Mesothelial cell of epicardium (in vitro differentiated cells): Measurements from ENCODE around the gene SVIL. TPM values are rescaled to one million over a fixed set of nuclear protein-coding genes. Genes with fewer than 3 reads are reported as not detected.
"Not testable (repeated sequence)": the region's sequence is repeated elsewhere in the genome, so short reads cannot be mapped to it uniquely, and the experiment has no call there.

Experiments
- DNase-seq, 2 experiments: peaks; one replicate each; pipeline ENCODE4 v3.0.0; 2021; ENCODE audit warnings: low spot score in 2 of 2; ENCODE audit not compliant: unreplicated experiment in 2 of 2
- H3K27ac Mint-ChIP-seq: 2 replicates; pipeline ENCODE4 v1.8.0; 2021; ENCODE audit warnings: mixed read lengths
- H3K27me3 Mint-ChIP-seq: 2 replicates; pipeline ENCODE4 v1.8.0; 2021; ENCODE audit warnings: low read depth, mixed read lengths
- H3K36me3 Mint-ChIP-seq: 2 replicates; pipeline ENCODE4 v1.8.0; 2021; ENCODE audit warnings: mixed read lengths
- H3K4me1 Mint-ChIP-seq: 2 replicates; pipeline ENCODE4 v1.8.0; 2021; ENCODE audit warnings: mixed read lengths
- H3K4me3 Mint-ChIP-seq: 2 replicates; pipeline ENCODE4 v1.8.0; 2021; ENCODE audit warnings: mild to moderate bottlenecking, moderate library complexity, mixed read lengths
- H3K9me3 Mint-ChIP-seq: 2 replicates; pipeline ENCODE4 v1.8.0; 2021; ENCODE audit warnings: mixed read lengths
- total RNA-seq: library from RNA; stranded (reverse); gene quantifications from 3 replicates; pipeline ENCODE4 v1.2.1, GENCODE V29; 2021
- TF ChIP-seq, protein P1 (sequence below): fragments of 200-600 bp; sonication (generic); IDR thresholded peaks from one replicate; pipeline ENCODE4 v1.5.0; 2021; ENCODE audit warnings: antibody characterized with exemption; ENCODE audit not compliant: unreplicated experiment

Gene SVIL
- total RNA-seq, 1 donor from 2014 or later = 293 TPM

DNA sequence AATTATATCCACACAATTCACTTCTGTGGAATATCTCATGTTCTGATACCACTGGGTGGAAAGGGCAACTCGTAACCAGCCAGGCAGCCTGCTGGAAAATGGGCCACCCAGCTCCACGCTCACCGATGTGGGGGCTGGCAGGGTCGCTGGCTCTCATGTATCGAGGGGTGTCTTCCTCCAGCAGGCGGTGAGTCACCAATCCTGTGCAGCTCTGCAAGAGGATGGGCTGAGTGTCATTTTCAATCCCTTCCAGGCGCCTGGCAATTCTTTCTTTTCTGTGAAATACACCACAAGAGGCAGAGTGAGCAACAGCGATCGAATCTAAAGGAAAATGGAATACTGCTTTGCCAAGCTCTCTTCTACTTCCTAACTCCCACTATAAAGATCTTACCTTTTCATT lies 80.1 kb downstream of the SVIL start:
- no peak overlapping the region for H3K27ac Mint-ChIP-seq
- H3K27me3 Mint-ChIP-seq = no peaks in the 10 kb centered on the region
- peaks cover 9% of the 10 kb centered on the region for H3K4me1 Mint-ChIP-seq
- TF ChIP-seq, protein P1, sequence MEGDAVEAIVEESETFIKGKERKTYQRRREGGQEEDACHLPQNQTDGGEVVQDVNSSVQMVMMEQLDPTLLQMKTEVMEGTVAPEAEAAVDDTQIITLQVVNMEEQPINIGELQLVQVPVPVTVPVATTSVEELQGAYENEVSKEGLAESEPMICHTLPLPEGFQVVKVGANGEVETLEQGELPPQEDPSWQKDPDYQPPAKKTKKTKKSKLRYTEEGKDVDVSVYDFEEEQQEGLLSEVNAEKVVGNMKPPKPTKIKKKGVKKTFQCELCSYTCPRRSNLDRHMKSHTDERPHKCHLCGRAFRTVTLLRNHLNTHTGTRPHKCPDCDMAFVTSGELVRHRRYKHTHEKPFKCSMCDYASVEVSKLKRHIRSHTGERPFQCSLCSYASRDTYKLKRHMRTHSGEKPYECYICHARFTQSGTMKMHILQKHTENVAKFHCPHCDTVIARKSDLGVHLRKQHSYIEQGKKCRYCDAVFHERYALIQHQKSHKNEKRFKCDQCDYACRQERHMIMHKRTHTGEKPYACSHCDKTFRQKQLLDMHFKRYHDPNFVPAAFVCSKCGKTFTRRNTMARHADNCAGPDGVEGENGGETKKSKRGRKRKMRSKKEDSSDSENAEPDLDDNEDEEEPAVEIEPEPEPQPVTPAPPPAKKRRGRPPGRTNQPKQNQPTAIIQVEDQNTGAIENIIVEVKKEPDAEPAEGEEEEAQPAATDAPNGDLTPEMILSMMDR = no peak
- no peak overlapping the region for H3K4me3 Mint-ChIP-seq
- no peak for DNase-seq
- H3K9me3 Mint-ChIP-seq = no peaks in the 10 kb centered on the region
- peaks cover 30% of the 10 kb centered on the region for H3K36me3 Mint-ChIP-seq

GRCh38 chr10:29553544-29554250 lies 81.1 kb downstream of the SVIL start:
- Mint-ChIP-seq H3K36me3 (peaks cover 31% of the 10 kb centered on the region), H3K9me3 (no peaks in the 10 kb centered on the region), H3K27me3 (no peaks in the 10 kb centered on the region), H3K4me3 (no peak overlapping the region), H3K4me1 (peaks cover 9% of the 10 kb centered on the region), H3K27ac (no peak overlapping the region)
- DNase-seq = no peak
- TF ChIP-seq, protein P1 = no peak

- H3K27me3 Mint-ChIP-seq, H3K4me1 Mint-ChIP-seq, H3K4me3 Mint-ChIP-seq, H3K9me3 Mint-ChIP-seq, DNase-seq, H3K27ac Mint-ChIP-seq: not testable (repeated sequence)
- peaks cover 36% of the 10 kb centered on the region for H3K36me3 Mint-ChIP-seq
Measured at GRCh38 chr10:29553116-29553515, 81.7 kb downstream of the SVIL start.

DNA sequence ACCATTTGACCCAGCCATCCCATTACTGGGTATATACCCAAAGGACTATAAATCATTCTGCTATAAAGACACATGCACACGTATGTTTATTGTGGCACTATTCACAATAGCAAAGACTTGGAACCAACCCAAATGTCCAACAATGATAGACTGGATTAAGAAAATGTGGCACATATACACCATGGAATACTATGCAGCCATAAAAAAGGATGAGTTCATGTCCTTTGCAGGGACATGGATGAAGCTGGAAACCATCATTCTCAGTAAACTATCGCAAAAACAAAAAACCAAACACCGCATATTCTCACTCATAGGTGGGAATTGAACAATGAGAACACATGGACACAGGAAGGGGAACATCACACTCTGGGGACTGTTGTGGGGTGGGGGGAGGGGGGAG lies 85.3 kb downstream of the SVIL start:
- H3K36me3 Mint-ChIP-seq = peaks cover 32% of the 10 kb centered on the region
- H3K27ac Mint-ChIP-seq, H3K4me3 Mint-ChIP-seq, H3K27me3 Mint-ChIP-seq, H3K4me1 Mint-ChIP-seq, H3K9me3 Mint-ChIP-seq, DNase-seq: not testable (repeated sequence)

DNA sequence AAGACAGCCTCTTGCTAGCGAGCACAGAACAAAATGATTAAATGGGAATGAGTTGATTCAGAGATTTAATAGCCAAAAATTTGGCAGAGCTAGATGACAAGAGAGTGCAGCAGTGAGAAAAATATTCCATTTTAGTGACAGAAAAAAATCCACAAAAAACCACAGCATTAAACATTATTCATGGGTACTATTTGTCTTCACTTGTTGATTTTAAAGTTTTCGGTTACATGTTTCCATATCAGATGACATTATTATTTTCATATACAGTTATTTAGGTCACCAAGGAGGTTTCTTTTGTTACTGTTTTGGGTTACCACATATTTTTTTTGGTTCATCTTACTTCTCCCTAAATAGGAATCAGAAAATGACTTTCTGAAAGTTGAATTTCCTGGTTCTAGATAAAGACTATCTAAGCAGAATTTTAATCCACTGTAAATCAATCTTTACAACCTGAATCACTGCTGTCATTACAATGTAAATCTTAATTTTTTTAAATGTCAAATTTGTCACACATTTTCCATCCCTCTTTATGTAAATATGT lies 87.9 kb downstream of the SVIL start:
- H3K4me1 Mint-ChIP-seq = peaks cover 6% of the 10 kb centered on the region
- H3K9me3 Mint-ChIP-seq = no peaks in the 10 kb centered on the region
- TF ChIP-seq, protein P1 = no peak
- no peaks in the 10 kb centered on the region for H3K27me3 Mint-ChIP-seq
- H3K36me3 Mint-ChIP-seq = peaks cover 27% of the 10 kb centered on the region
- H3K27ac Mint-ChIP-seq = peak overlapping the region; percentile 19
- no peak for DNase-seq
- H3K4me3 Mint-ChIP-seq = no peak overlapping the region

DNA sequence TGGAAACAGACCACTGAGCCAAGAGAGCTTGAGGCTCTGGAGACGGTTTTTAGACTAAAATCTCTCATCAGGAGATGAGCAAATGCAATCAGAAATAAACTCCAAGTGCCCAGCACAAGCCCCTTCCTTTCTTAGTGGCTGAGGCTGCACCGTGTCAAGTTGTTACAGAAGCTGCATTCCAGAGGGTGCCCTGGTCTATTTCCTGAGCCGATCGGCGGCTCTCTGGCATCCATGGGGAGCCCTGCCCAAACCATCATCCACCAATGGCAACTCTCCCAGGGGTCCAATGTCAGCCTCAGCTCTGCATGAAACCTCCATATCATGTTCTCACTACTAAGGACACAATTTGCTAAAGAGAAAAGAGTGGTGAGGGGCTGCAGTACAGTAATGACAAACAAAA lies 89.6 kb downstream of the SVIL start:
- Mint-ChIP-seq H3K4me3 (no peak overlapping the region), H3K36me3 (peaks cover 10% of the 10 kb centered on the region), H3K4me1 (peaks cover 7% of the 10 kb centered on the region), H3K27ac (no peak overlapping the region), H3K27me3 (no peaks in the 10 kb centered on the region), H3K9me3 (no peaks in the 10 kb centered on the region)
- TF ChIP-seq, protein P1 = no peak
- DNase-seq = no peak
